Glomerular visceral epithelial cell (primary cell): ENCODE results near the gene PCDH9.
"Not testable (repeated sequence)": the region's sequence is repeated elsewhere in the genome, so short reads cannot be mapped to it uniquely, and the experiment has no call there.

Experiments
- DNase-seq: peaks from one replicate; pipeline ENCODE4 v3.0.0-alpha.2; 2016; ENCODE audit errors: extremely low spot score

Gene PCDH9

DNA sequence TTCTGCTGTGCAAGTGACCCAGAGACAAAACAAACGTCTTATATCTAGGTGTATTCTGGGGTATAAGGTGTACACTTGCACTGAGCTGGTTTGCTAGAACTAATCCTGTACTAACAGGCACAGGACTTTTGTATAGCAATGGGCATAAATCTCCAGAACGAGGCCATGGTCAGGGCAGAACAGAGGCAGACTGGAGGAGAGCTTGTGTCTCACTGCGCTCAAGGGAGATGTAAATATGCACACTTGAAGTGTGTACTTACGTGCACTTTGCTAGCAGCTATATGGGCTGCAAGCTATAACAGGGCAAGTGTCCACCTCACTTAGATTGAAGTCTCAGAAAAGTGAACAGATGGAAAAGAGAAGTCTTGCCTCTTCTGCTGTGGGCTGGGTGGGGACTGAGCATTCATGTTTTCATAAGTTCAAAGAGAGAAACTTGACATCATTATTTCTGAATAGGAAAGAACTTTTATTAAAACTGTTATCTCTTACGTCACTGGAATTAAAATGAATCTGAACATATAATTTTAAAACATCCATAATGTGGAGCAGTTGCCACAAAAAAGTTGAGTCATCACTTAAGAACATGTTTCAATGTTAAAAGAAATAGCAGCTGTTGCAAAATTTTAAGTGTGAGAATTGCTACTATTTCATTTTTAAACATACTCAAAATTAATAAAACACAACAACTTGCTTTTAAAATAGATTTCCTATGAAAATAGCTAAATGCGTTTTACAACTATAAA is 888.3 kb downstream of the PCDH9 start:
- no peak for DNase-seq

DNA sequence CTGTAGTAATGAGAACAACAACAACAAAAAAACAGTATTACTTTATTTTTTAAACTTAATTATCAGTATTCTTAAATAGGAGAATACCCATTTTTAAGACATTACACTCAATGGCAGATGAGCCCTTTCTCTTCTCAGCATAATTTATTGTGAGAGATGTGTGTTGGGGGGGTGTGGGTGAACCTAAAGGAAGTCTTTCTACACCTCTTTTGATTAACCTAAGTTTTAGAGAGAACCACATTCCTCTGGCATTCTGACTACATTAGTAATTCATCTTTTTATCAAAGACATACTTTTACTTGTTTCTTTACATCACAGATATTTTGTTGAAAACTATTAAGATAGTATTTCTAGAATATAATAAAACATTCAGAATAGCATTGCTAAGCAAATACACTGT is 890.9 kb downstream of the PCDH9 start:
- no peak for DNase-seq

DNA sequence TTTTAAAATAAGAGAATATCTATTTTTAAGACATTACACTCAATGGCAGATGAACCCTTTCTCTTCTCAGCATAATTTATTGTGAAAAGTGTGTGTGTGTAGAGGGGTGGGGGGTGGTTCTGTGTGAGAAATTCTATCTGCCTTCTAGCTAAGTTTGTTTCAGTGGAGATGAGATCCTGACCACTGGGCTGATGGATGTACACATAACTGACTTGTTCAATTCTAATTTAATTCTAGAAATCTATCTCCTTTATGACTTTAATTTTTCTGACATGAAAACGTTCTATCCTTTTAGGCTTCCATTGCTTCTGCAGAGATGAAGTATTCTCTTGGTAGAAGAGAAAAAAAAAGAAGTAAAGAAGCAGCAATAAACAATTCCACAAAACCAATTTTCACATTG is 891.6 kb downstream of the PCDH9 start:
- no peak for DNase-seq

DNA sequence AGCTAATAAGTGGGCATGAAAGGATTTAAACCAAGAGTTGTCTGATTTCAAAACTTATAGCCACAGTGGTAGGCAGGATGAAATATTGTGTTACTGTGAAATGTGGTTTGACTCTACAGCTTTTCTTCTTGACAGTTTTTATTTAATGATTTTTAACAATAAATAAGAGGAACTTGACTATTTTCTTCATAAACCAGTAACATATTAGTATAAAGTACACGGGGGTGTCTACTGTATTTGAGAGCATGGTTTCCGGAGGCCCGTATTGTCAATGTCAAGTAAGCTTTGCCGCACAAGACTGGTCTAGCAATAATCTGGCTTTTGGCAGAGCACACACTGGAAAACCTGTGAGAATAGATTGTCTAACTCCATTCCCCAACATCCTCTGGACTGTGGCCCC is 894.5 kb downstream of the PCDH9 start:
- DNase-seq: no peak

DNA sequence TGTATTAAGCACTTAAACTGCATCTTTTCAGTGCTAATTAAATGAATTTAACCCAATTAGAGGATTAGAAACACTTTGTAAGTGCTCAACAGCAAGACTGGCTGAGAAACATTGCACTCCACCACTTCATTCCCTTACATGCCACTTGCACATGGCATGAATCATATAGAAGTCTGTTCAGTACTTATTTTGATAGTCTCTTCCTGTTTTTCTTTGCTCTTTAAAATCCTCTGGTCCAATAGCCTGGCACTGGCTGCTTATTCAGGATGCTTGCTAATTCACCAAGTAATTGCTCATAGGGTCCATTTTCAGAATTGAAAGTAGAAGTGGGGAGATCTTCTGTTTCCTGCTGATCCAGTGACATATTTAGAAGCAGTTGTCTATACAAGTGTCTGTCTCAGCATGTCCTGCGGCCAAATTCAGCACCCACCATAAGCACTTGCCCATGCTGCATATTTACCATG is 900.1 kb downstream of the PCDH9 start:
- DNase-seq: no peak

DNA sequence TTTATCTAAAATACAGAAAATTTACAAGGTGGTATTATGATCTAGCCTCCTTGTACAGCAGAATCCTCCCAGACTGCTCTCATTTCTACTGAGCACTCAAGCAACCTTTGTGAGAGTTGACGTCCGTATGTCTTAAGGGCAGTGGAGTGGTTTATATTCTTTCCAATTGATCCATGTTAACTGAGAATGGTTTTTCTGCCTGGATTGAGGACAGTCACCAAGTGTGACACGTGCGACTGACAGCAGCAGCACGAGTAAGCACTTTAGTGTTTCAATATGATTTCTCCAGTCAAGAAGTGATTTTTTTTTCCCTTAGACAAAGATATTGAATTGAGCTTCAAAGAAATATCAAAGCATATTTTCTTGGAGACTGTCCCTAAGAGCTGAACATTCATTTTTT is 901.7 kb downstream of the PCDH9 start:
- DNase-seq: no peak

DNA sequence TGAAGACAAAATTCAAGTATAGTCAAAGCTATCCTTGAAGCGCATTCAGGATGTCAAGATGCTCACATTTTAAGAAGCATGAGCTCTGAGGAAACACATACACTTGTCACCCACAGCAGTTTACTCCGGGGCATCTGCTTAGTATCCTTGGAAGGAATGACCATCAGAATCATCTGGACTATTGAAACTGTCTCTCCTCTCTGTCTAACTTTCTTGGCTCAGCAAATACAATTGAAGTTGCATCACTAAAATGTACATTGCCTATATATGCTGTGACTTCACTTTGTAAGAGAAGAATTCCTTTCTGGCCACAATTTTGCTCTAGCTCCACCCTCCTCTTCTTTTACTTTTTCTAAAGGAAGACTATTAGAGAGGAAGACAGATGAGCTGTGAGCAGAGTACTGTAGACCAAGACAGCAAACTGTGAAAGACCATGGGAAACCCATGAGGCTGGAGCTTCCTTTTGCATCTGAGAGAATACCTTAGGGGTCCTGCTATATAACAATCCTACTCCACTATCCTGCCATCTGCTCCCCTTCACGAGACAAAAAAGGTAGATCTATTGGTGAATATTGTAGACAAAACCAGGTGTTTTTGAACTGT is 906.3 kb downstream of the PCDH9 start:
- no peak for DNase-seq

DNA sequence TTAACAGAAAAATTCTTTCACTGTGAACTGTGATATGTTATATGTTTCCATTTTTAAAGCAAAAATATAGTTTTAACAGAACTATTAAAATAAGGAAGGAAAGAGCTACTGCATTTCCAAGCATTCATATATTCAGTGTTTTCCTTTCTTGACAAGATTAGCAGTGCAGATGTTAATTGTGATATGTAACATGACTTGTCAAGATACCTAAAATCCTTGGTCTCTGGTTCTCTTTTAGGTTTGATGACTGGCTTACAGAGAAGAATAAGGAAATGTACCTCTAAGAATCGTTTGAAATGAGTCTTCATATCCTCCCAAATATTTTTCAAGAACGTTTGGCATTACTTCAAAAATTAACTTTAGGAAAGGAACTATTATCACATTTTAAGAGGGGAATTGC is 907.2 kb downstream of the PCDH9 start:
- DNase-seq: no peak

DNA sequence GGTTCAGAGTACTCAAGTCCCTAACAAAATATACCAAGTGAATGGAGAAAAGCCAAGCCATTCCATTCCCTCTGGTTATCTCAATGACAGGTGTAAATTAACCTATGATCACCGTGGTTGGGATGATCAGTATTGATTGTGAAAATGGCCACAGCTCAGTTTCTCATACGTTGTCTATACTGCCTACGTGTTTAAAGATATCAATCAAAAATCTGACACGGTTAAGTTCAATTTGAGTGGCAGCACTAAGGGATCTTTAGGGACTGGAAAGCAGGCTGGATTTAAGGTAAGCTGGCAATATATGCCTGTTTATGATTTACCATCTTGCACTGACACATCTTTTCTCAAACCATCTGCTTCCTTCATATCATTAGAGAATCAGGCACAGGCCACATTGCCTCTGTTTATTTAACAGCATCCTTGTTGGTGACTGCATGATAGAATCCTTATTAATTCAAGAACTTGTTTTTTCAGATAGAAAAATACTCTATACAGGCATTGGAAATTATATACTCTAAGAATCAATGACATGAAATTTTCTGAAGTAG is 907.9 kb downstream of the PCDH9 start:
- no peak for DNase-seq

DNA sequence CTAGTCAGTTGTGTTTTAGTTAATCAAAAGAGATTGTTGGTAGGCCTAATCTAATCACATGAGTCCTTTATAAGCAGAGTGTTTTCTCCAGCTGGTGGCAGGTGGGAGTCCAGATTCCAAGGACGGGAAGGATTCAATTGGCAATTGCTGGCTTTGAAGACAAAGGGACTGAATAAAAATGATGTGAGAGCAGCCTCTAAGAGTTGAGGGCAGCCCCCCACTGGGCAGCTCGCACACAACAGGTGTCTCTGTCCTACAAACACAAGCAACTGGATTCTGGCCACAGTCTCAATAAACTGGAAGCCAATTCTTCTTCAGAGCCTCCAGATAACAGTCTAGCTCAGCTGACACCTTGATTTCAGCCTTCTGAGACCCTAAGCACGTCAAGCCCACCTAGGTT is 915.2 kb downstream of the PCDH9 start:
- DNase-seq: no peak

DNA sequence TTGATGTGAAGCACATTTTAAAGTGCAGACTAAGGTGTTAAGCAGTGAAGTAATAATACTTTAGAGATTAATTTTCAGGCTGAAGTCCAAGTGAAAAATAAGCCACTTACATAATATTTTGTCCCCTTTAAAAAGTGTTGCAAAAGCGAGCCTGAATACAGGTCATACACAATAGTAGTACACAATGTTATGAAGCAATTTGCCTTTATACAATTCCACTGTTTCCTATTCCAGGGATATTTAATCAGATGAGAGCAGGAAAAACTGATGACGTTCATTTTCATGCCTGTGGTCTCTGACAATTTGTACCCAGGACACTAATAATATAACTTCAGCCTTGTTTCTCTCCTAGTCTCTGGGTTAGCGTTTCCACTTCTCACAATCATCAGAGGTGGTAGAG is 916.7 kb downstream of the PCDH9 start:
- DNase-seq: no peak

DNA sequence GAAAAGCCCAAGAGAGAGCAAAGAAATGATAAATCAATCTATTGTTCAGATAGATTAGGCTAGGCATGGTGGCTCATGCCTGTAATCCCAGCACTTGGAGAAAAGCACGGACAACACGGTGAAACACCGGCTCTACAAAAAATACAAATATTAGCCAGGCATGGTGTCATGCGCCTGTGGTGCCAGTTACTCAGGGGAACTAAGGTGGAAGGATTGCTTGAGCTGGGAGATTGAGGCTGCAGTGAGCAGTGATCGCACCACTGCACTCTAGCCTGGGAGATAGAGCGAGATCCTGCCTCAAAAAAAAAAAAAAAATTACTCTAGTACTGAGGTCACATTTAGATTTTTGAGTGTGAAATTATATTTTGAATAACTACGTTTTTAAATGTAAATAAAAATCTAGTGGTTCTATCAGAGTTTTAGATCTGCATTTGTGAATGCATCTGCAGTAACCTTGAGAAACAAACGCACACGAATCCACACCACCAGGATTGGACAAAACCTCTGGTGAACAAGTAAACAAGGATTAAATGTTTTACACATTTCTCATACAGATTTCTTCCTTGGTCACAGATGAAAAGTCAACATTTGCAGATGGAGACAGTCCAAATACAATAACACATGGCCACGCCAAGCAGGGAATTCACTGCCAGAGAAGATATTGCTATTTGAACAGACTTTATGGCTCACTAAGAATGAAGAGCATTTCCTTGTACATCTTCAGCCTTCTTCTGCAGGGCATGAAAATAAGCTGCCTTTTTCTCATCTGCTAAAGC is 917.6 kb downstream of the PCDH9 start:
- peak; percentile 1 for DNase-seq

DNA sequence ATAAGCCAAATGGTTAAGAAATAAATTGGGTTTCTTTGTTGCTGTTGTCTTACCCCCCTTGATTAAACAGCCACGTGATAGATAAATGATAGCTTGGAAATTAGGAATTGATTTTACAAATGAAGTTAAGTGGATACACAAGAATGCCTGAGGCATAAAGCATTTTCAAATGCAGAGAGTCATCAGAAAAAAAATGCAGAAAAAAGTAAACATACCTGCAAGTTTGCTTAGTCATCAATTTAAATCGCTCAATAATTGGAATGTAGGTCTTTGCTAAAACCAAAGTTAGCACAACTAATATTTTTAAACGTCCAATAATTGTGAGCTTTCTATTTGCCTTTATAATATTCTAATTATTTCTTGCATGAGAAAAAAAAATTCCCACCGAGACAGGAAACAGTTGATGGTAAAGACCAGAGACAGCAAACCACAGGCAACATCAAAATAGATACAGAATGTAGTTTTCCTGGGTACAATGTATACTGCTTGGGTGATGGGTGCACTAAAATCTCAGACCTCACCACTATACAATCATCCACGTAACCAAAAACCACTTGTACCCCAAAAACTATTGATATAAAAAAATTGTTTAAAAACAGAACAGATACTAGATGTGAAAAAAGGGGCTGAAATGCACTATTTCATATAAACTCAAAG is 924.0 kb downstream of the PCDH9 start:
- no peak for DNase-seq

DNA sequence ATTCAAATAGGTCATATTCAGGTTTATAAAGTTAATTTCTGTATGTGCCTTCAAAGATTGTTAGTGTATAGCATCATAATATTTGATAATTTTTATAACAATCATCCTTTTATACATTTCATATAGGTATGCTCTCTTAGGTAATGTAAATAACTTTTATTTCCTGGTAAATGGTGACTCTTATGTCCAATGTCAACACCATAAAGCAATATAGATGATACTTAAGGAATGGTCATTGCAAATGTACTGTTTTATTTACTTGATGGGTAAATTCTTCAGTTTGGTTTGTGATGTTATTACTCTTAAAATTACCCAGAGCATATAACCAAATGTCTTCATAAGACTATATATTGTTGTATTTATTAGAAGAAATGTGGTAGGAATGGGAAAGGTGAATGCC is 928.7 kb downstream of the PCDH9 start:
- no peak for DNase-seq

DNA sequence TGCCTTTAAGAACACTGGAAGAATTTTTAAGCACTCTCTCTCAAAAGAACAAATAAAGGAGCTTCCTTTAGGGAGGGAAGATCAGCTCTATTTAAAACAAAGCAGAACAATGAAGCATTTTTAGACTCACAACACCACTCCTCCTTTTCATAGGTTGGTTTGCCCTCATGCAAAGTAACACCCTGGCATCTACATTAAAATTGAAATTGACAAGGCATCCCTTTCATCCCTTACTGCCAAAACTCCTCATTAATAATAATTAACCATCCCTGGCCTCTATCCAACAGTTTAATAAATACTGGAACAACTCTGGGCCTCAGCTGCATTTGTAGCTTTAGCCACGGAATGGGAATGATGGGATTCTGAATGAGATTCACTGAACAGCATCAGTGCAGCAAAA is 929.1 kb downstream of the PCDH9 start:
- no peak for DNase-seq

DNA sequence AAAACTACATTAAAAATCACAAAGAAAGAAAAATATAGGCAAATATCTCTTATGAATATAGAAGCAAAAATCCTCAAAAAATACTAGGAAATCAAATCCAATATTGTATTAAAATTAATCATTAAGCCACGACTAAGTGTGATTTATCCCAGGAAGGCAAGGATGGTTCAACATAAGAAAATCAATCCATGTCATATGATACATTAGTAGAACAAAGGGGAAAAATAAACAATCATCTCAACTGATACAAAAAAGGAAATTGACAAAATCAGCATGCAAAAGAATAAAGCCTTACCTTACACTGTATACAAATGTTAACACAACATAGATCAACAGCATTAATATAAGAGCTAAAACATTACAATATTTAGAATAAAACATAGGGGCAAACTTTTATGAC is 933.3 kb downstream of the PCDH9 start:
- no peak for DNase-seq

DNA sequence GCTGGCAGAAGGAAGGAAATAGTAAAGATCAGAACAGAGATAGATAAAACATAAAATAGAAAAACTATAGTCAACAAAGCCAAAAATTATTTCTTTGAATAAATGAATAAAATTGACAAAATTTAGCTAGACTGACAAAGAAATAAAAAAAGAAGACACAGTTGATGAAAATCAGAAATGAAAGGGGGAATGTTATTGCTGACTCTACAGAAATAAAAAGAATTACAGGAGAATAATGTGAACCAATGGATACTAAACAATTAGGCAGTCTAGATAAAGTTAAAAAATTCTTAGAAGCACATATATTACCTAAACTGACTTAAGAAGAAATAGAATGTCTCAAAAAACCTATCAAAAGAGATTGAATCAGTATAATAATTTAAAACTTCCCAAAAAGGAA is 933.8 kb downstream of the PCDH9 start:
- DNase-seq: no peak

DNA sequence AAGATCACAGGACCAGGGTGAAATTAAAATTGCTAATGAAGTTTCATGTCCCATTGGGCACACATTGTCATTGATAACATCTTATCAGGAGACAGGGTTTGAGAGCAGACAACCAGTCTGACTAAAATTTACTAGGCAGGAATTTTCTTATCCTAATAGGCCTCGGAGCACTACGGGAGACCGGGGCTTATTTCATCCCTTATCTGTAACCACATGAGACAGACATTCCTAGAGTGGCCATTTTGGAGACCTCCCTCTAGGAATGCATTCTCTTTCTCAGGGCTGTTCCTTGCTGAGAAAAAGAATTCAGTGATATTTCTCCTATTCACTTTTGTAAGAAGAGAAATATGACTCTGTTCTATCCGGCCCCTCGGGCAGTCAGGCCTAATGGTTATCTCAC is 943.3 kb downstream of the PCDH9 start:
- DNase-seq: not testable (repeated sequence)

DNA sequence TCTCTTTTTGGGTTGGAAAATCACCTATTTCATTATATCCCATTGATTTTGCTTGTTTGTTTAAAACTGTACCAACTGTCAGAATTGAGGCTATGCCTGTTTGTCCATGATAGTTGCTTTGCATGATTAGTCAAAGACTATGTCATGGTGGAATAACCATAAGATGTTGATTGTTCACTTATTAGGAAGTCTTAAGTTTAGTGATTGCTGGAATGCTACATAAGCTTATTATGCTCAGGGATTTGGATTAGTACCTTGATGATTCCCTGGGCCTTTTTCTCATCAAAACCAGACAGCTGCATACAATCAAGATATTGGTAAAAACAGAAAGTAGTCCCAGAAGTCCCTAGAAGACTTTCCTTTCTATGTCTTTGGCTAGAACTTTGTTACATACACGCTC is 954.7 kb downstream of the PCDH9 start:
- DNase-seq: no peak

DNA sequence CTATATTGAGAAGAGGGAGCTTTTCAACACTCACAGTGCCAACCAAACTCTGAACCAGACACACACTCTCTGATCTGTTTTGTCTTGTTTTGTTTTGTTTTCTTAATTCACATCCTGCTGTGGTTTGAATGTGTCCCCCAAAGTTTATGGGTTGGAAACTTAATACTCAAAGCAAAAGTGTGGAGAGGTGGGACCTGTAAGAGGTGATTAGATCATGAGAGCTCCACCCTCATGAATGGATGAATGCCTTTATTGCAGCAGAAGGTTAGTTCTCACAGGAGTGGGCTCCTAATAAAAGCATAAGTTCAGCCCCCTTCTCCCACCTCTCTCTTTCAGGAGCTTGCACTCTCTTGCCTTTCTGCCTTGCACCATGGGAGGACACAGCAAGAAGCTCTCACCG is 957.1 kb downstream of the PCDH9 start:
- DNase-seq: no peak

DNA sequence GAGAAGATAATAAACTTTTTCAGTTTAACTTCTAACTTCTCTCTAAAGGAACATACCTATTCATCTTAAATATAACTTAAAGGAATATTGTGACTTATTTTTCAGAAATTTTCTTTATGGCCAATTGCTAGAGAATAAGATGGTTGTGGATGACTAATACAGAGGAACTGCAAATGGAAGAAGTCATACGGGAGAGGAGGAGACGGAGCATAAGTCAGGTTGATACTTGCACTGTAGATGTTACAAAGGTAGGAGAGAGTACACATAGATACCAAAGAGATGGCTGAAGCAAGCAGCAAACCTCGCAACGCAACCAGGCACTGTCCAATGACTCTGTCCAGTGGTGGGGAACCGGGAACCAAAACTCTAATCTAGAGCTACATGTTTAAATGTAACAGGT is 963.4 kb downstream of the PCDH9 start:
- DNase-seq: no peak

DNA sequence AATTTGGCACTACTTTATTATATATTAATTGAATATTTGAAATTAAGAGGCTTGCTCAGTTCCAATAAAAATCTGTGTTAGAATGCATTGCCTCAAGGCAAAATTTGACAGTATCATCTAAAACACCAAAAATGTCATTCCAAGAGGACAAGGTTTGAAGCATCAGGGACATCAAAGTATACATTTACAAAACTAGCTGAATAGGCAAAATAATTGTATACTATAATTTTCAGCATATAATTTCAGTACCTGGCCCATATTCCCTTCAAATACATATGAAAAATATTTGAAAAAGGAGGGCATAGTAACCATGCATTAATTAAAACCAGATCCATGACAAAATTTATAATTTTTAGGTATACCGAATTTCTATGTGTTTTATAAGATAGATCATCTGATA is 963.8 kb downstream of the PCDH9 start:
- no peak for DNase-seq
